ENCODE results near the gene ADAMTS17.
A peak's percentile ranks its signal among the peaks of the same experiment; 100 is the strongest.

The ADAMTS17 gene

GRCh38 chr15:100247228-100248225 is 94.2 kb downstream of the ADAMTS17 start:
- DNase-seq, result no peak

- no peak for DNase-seq
These were observed 95.9 kb downstream of the ADAMTS17 start for GRCh38 chr15:100245855-100246254.

DNA sequence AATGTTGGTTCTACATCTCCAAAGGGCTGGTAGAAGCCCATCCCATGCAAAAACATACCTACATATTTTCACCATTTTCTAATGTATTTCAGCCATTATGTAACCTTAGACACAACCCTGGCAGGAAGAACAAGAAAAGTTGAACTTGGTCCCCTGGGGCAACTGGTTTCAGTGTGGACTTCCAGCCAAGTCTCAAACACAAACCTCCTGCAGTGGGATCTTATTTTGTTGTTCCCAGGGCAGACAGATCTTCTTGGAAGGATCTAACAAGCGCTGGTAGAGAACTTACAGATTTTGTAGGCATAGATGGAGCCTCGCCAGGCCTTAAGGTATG is 96.3 kb downstream of the ADAMTS17 start:
- no peak for DNase-seq

- no peak for DNase-seq
These were observed 96.8 kb downstream of the ADAMTS17 start for GRCh38 chr15:100244796-100245486.

- no peak for DNase-seq
These were observed 98.8 kb downstream of the ADAMTS17 start for GRCh38 chr15:100242989-100243388.

DNA sequence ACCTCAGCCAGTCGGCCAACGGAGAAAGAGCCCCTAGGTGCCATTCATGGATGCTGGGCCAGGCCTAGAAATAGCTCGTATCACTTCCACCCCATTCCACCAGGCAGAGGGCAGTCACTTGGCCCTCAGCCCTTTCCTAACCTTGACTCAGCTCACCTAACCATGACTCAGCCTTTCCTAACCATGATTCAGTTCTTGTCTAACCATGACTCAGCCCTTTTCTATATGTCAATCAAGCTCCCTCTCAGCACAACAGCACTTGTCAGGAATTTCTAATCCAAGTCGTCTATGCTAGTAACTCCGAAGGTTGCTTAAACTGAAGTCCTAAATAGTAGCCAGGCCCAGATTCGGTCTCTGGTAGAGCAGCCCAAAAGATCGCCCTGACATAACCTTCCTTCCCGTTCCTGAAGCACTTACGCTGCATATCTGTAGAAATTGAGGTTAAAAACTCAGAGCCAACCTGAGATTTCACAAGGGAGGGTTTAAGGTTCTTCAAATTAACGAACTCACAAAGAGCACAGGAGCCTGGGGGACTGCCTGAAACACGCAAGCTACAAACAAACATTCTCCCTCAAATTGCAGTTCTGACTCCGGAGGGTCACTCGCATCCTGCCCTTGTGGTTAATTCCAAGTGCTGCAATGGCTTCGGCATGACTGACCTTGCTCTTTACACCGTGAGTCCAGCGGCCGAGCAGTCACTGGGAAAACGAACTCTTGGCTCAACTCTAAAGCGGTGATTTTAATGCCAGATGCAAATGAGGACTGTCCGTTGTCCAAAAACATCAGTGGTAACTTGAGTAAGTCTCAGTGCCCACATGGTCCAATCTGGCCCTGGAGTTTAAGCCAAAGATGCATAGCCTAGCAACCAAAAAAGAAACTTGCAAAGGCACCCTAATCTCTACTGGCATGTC is 99.9 kb downstream of the ADAMTS17 start:
- DNase-seq, result no peak

DNA sequence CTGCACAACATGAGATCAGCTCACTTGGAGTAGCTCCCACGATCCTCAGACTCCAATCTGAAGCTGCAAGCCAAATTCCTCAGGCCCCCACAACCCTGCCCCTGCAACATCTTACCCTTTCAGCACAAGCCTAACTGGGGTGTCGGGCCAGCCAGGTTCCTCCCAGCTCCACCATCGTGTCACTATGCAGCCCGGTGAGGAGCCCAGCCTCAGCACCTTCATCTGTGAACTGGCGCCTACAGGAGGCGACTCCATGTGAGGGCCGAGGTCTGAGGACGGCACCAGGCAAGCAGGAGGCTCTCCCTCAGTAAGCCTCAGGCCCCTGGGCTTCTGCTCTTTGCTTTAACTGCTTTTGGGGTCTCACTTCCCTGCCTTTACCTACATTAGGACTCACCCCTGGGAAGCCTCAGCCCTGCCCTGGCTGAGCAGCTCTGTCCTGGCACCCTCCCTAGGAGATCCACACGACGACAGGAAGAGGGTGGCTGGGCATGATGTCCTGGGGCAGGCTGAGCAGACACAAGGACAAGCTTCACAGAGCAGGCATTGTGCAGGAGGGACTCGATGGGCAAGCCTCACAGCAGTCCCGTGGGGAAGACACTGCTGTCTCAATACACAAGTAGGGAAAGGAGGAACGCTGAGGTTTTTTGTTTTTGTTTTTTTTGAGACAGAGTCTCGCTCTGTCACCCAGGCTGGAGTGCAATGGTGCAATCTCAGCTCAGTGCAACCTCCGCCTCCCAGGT is 104.6 kb downstream of the ADAMTS17 start:
- DNase-seq, result no peak

DNA sequence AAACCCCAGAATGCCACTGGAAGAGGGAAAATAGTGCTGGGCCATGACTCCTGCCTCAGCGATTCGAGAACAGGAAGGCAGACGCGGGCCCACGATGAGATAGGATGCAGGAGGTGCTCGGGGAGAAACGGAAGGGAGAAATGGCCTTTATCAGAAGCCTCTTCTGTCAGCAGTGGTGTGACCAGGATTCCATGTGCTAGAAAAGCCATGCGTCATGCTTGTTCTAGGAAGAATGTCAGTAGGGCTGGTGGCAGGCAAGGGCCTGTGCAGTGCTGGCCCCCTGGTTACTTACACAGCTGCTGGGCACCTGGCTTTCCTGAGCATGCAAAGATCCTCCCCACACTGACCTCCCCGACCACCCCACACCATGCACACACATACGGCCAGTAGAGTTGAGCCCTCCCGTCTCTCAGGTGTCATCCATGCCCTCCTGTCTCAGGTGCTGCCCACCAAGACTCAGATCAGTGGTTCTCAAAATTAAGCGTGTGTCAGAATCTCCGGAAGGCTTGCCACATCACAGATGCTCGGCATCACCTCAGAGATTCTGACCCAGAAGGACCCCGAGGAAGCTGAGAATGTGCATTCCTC is 106.7 kb downstream of the ADAMTS17 start:
- DNase-seq, result no peak

GRCh38 chr15:100234158-100235029 is 107.4 kb downstream of the ADAMTS17 start:
- DNase-seq, result no peak

DNA sequence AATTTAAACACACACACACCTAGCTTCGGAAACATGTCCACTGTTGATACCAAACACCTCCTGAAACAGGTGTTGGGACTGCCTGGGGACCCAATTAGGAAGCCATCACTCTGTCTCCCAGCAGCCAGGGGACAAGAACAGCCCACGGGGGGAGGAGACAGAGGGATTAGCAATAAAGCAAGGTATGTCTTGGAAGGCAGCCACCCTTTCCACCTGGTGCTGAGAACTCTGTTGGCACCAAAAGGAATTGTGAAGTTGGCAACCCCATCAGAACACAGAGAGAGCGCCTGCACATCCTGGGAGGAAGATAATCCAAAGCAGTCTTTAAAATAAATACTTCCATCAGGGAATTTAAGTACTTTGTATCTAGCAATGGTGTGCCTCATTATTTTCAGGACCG is 111.0 kb downstream of the ADAMTS17 start:
- DNase-seq, result peak; percentile 66

GRCh38 chr15:100229181-100230163 is 112.3 kb downstream of the ADAMTS17 start:
- DNase-seq, result no peak

GRCh38 chr15:100227781-100228180 is 114.0 kb downstream of the ADAMTS17 start:
- DNase-seq, result no peak

DNA sequence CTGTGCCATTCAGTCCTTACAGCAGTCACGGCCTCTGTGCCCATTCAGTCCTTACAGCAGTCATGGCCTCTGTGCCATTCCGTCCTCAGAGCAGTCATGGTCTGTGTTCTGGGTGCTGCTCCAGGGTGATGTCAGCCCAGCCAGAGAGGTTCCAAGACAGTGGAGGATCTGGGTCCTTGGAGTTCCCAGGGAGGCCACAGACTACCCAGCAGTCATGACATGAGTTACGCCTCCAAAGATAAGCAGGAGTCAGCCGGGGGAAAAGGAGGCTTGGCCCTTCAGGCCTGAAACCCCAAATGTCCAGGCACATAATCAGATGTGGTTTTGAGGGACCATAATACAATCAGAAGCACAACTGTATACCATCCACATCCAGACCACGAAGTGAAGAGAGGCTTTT is 115.7 kb downstream of the ADAMTS17 start:
- DNase-seq, result no peak

DNA sequence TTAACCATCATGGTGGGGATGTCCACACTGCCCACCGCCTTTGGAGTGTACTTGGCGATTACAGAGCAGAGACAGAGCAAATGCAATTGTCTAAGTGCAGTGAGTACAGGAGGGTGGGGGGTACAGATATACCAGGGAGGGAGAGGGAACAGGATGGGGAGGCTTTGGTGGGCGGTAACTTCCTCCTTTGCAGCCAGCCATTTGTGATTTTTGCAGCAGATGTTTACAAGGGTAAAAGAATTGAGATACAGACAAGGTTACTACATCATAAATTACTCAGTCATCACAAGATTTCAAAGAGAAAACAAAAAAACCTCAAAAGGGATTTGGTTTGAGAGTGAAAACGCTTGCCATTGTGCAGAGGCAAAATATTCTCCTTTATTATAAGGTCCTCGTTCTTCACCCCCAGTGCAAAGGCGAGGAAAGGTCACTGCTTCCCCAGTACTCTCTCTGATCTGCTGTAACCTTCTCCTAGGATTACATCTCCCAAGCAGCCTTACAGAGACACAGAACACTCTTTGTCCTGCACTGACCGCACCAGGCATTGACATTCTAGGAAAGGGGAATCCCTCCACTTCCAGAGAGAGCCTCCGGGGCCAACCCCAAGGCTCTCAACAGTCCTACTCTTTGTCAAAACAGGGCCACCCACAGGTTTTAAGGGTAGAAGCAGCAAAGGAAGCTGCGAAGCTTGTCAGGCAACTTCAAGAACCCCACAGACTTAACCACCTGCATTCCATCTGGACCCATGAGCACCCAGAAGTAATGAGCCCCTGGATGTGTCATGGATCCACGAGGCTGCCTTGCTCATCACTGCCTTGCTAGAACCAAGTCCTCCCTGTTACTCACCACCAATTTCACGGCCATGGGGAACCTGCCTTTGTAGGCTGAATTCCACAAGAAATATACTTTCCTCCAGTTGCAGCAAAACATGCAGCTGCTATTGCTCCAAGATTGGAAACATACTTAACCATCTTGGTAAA is 117.3 kb downstream of the ADAMTS17 start:
- no peak for DNase-seq

GRCh38 chr15:100222349-100222715 is 119.4 kb downstream of the ADAMTS17 start:
- DNase-seq, result no peak

DNA sequence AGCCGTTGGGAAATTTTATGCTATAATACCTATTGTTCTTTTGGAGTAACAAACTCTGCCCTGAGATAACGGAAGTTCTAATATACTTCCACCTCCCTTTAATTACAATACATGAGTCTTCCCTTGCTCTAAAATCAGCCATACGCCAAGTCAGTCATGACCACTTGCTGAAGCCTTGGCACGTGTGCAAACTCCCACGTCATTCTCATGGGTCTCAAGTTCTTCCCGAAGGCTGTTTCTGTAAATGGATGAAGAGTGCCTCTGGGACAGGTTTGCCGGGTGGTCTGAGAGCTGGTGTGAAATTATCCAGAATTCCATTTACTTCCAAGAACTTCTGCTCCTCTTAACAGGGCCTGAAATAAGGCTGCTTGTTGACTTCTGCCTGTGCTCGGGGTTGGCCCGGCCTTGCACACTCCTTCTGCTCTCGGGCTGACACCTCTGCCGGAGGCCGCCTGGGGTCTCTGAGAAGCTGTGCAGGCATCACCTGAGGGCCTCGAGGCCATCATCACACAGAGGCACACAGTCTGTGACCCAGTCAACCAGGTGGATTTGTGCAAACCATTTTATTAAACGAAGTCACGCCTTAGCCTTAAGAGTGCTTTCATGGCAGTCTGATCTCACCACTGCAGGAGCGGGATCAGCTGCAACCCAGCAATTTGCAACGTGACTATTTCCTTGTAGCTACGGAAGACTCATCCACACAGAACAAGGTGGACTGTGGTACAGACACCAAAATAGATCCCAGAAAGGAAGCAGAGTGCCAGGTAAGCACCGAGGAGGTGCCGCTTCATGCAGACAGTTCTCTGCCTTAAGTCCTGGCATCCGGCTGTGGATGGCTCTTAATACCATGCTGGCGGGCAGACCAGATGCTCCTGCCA is 120.1 kb downstream of the ADAMTS17 start:
- DNase-seq, result no peak

DNA sequence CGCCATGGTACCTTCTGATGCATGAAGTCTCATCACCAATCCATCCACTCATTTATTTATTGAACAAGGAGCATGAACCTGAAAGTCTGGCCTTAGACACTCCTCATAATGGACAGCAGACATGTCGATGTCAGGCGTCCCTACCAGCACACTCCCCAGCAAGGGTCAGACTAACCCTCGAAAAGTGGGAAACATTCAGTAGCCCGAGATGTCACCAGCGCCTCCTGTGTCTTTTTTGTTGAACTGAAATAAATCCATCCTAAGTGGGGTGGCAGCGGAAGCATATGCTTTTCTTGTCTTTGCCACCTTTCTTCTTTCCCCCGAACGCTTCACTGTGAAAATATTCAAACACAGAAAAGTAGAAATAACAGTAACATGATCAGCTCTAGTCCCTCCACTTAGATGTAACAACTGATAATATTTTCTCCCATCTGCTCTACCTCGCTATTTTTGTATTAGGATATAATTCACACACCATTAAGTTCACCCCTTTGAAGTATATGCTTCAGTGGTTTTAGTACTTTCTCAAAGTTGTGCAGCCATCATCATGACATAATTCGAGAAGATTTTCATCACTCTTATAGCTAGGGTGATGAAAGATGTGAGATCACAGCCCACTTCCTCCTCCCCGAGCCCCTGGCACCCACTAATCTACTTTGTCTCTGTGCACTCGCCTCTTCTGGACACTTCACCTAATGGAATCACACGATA is 121.6 kb downstream of the ADAMTS17 start:
- DNase-seq, result no peak

Measured in COR-L47 (cell line).